ENCODE data around the gene MAML1.

DNA sequence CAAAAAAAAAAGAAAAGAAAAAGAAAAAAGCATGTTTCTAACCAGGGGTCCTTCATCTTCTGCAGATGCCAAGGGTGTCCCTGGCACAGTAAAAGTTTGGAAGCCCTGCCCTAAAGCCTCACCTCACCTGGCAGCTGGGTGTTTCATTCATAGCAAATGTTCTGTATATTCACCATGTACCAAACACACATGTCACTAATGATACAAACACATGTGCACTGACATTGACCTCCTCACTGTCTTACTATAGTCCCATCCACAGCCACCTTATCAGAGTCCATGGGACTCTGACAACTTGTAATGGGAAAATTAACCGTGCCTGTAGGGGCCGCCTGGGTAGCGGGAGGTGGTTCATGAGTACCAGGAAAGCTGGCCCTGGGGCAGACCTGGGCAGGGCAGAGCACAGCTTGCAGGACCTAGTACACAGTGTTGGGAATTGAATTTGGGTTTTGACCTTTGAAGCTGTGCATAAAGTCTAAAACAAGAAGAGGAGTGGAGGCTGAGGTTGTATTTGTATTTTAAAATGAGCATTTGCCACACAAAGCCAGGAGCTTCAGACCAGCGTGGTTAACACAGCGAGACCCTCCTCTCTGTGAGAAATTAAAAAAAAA is 80.5 kb downstream of the MAML1 start:
- no peak for TF ChIP-seq EZH2 (IDR thresholded peaks at IDR 0.05; ENCODE audit: borderline replicate concordance, insufficient read depth, low read depth, low read length, poor library complexity, severe bottlenecking)
- TF ChIP-seq, protein P1, sequence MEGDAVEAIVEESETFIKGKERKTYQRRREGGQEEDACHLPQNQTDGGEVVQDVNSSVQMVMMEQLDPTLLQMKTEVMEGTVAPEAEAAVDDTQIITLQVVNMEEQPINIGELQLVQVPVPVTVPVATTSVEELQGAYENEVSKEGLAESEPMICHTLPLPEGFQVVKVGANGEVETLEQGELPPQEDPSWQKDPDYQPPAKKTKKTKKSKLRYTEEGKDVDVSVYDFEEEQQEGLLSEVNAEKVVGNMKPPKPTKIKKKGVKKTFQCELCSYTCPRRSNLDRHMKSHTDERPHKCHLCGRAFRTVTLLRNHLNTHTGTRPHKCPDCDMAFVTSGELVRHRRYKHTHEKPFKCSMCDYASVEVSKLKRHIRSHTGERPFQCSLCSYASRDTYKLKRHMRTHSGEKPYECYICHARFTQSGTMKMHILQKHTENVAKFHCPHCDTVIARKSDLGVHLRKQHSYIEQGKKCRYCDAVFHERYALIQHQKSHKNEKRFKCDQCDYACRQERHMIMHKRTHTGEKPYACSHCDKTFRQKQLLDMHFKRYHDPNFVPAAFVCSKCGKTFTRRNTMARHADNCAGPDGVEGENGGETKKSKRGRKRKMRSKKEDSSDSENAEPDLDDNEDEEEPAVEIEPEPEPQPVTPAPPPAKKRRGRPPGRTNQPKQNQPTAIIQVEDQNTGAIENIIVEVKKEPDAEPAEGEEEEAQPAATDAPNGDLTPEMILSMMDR (IDR thresholded peaks at IDR 0.05) = no peak

Data from B cell (primary cell).